ENCODE measurements around the gene COL4A1.

Gene COL4A1

GRCh38 chr13:110127986-110128511 lies 178.9 kb downstream of the COL4A1 start:
- DNase-seq (ENCODE audit: low read depth): peak; percentile 44
- no peak for TF ChIP-seq CTCF (IDR thresholded peaks at IDR 0.05; ENCODE audit: insufficient read depth, low read depth, low read length, missing control alignments)
- no peak overlapping the region for H3K4me3 ChIP-seq (ENCODE audit: low read depth, low read length)

GRCh38 chr13:110126391-110126961 lies 180.5 kb downstream of the COL4A1 start:
- no peak for DNase-seq (ENCODE audit: low read depth)
- no peak for TF ChIP-seq CTCF (IDR thresholded peaks at IDR 0.05; ENCODE audit: insufficient read depth, low read depth, low read length, missing control alignments)
- no peak overlapping the region for H3K4me3 ChIP-seq (ENCODE audit: low read depth, low read length)

- no peak overlapping the region for H3K4me3 ChIP-seq (ENCODE audit: low read depth, low read length)
- DNase-seq (ENCODE audit: low read depth): no peak
- TF ChIP-seq CTCF (IDR thresholded peaks at IDR 0.05; ENCODE audit: insufficient read depth, low read depth, low read length, missing control alignments): no peak
Observed at GRCh38 chr13:110125613-110126272, 181.2 kb downstream of the COL4A1 start.

- no peak for DNase-seq (ENCODE audit: low read depth)
- no peak overlapping the region for H3K4me3 ChIP-seq (ENCODE audit: low read depth, low read length)
- TF ChIP-seq CTCF (IDR thresholded peaks at IDR 0.05; ENCODE audit: insufficient read depth, low read depth, low read length, missing control alignments): no peak
Observed at GRCh38 chr13:110125157-110125556, 181.8 kb downstream of the COL4A1 start.

GRCh38 chr13:110124201-110124940 lies 182.6 kb downstream of the COL4A1 start:
- DNase-seq (ENCODE audit: low read depth): no peak
- H3K4me3 ChIP-seq (ENCODE audit: low read depth, low read length): no peak overlapping the region

More at GRCh38 chr13:110124201-110124940, 182.6 kb downstream of the COL4A1 start:
- no peak for TF ChIP-seq CTCF (IDR thresholded peaks at IDR 0.05; ENCODE audit: insufficient read depth, low read depth, low read length, missing control alignments)
